D721Med (cell line): ENCODE measurements around the gene GLDN.

Source experiments
- DNase-seq: peaks from one replicate; pipeline ENCODE4 v3.0.0; 2011; ENCODE audit warnings: low spot score; ENCODE audit not compliant: insufficient read length
- FAIRE-seq: peaks from 2 replicates; lab custom pipeline; 2011; peaks lifted over from hg19 to GRCh38; lab: Jason Lieb, UNC
- CTCF ChIP-seq: IDR thresholded peaks from 2 replicates; pipeline ENCODE4 v1.5.1; 2012; ENCODE audit warnings: mild to moderate bottlenecking, control low read depth; ENCODE audit not compliant: insufficient read depth; ENCODE audit errors: missing control alignments

The GLDN gene

GRCh38 chr15:51342227-51342999, 958 bp downstream of the GLDN start:
- FAIRE-seq (no peak), DNase-seq (no peak)
- no peak for TF ChIP-seq CTCF

- TF ChIP-seq CTCF, result no peak
Measured at GRCh38 chr15:51343466-51343865, 2.0 kb downstream of the GLDN start.

GRCh38 chr15:51346136-51346535, 4.7 kb downstream of the GLDN start:
- no peak for FAIRE-seq
- no peak for TF ChIP-seq CTCF
- DNase-seq, result no peak

More at GRCh38 chr15:51343466-51343865, 2.0 kb downstream of the GLDN start:
- DNase-seq (no peak), FAIRE-seq (no peak)

GRCh38 chr15:51348688-51349087, 7.2 kb downstream of the GLDN start:
- FAIRE-seq (no peak), DNase-seq (no peak)
- TF ChIP-seq CTCF, result no peak

GRCh38 chr15:51349156-51349844, 7.8 kb downstream of the GLDN start:
- TF ChIP-seq CTCF, result no peak
- no peak for DNase-seq
- FAIRE-seq, result no peak

- no peak for TF ChIP-seq CTCF
- no peak for FAIRE-seq
- DNase-seq, result no peak
Measured at GRCh38 chr15:51350723-51351122, 9.3 kb downstream of the GLDN start.

GRCh38 chr15:51353976-51354375, 12.5 kb downstream of the GLDN start:
- DNase-seq (no peak), FAIRE-seq (no peak)
- TF ChIP-seq CTCF, result no peak
